ENCODE measurements around the gene MAP3K21.

The MAP3K21 gene

GRCh38 chr1:233424779-233425178, 97.3 kb downstream of the MAP3K21 start:
- Histone ChIP-seq H2AFZ (ENCODE audit: low read length) (no peak overlapping the region), H3K79me2 (ENCODE audit: low read length) (no peaks in the 10 kb centered on the region), H3K27me3 (replicated peaks; ENCODE audit: insufficient read depth, low read length) (no peaks in the 10 kb centered on the region), H3K4me2 (ENCODE audit: low read depth, low read length) (no peak overlapping the region), H3K9ac (ENCODE audit: low read length) (no peak overlapping the region), H3F3A (ENCODE audit: insufficient read depth, low read length) (no peaks in the 10 kb centered on the region), H3K4me3 (ENCODE audit: low read length) (no peak overlapping the region), H3K36me3 (replicated peaks; ENCODE audit: insufficient read depth, low read length) (no peaks in the 10 kb centered on the region), H4K20me1 (ENCODE audit: insufficient read depth, low read length) (no peaks in the 10 kb centered on the region), H3K27ac (ENCODE audit: low read length) (no peak overlapping the region), H3K4me1 (ENCODE audit: low read length) (no peaks in the 10 kb centered on the region), H3K9me3 (replicated peaks; ENCODE audit: insufficient read depth, low read length) (no peaks in the 10 kb centered on the region), H3K9me2 (replicated peaks; ENCODE audit: insufficient read depth, low read length) (no peaks in the 10 kb centered on the region)
- no peak for TF ChIP-seq EZH2phosphoT487 (IDR thresholded peaks at IDR 0.05; ENCODE audit: low read length)
- no peak for TF ChIP-seq EZH2 (optimal IDR thresholded peaks at IDR 0.05; ENCODE audit: low read depth, low read length)
- TF ChIP-seq CTCF (IDR thresholded peaks at IDR 0.05; ENCODE audit: low read length): peak; percentile 28
- DNase-seq: no peak

GRCh38 chr1:233427907-233428306, 100.4 kb downstream of the MAP3K21 start:
- Histone ChIP-seq H3K36me3 (replicated peaks; ENCODE audit: insufficient read depth, low read length) (no peaks in the 10 kb centered on the region), H3K4me3 (ENCODE audit: low read length) (0 out of 2 replicates have a peak overlapping the region, but pooled peaks have one; percentile 4), H3K9me3 (replicated peaks; ENCODE audit: insufficient read depth, low read length) (no peaks in the 10 kb centered on the region), H3K9me2 (replicated peaks; ENCODE audit: insufficient read depth, low read length) (no peaks in the 10 kb centered on the region), H3K27me3 (replicated peaks; ENCODE audit: insufficient read depth, low read length) (no peaks in the 10 kb centered on the region), H3K27ac (ENCODE audit: low read length) (no peak overlapping the region), H3K4me2 (ENCODE audit: low read depth, low read length) (peak overlapping the region; percentile 45), H3K9ac (ENCODE audit: low read length) (no peak overlapping the region), H3K4me1 (ENCODE audit: low read length) (no peaks in the 10 kb centered on the region), H3K79me2 (ENCODE audit: low read length) (no peaks in the 10 kb centered on the region), H4K20me1 (ENCODE audit: insufficient read depth, low read length) (no peaks in the 10 kb centered on the region), H3F3A (ENCODE audit: insufficient read depth, low read length) (no peaks in the 10 kb centered on the region), H2AFZ (ENCODE audit: low read length) (peak overlapping the region; percentile 67)
- TF ChIP-seq CTCF (IDR thresholded peaks at IDR 0.05; ENCODE audit: low read length): no peak
- no peak for TF ChIP-seq EZH2phosphoT487 (IDR thresholded peaks at IDR 0.05; ENCODE audit: low read length)
- no peak for TF ChIP-seq EZH2 (optimal IDR thresholded peaks at IDR 0.05; ENCODE audit: low read depth, low read length)
- DNase-seq: no peak

GRCh38 chr1:233431753-233432403, 104.4 kb downstream of the MAP3K21 start:
- Histone ChIP-seq H3K36me3 (replicated peaks; ENCODE audit: insufficient read depth, low read length) (no peaks in the 10 kb centered on the region), H3F3A (ENCODE audit: insufficient read depth, low read length) (no peaks in the 10 kb centered on the region), H3K9me2 (replicated peaks; ENCODE audit: insufficient read depth, low read length) (no peaks in the 10 kb centered on the region), H2AFZ (ENCODE audit: low read length) (no peak overlapping the region), H3K9me3 (replicated peaks; ENCODE audit: insufficient read depth, low read length) (no peaks in the 10 kb centered on the region), H3K4me3 (ENCODE audit: low read length) (no peak overlapping the region), H4K20me1 (ENCODE audit: insufficient read depth, low read length) (no peaks in the 10 kb centered on the region), H3K4me2 (ENCODE audit: low read depth, low read length) (no peak overlapping the region), H3K79me2 (ENCODE audit: low read length) (no peaks in the 10 kb centered on the region), H3K27me3 (replicated peaks; ENCODE audit: insufficient read depth, low read length) (no peaks in the 10 kb centered on the region), H3K27ac (ENCODE audit: low read length) (no peak overlapping the region), H3K4me1 (ENCODE audit: low read length) (no peaks in the 10 kb centered on the region), H3K9ac (ENCODE audit: low read length) (no peak overlapping the region)
- TF ChIP-seq EZH2phosphoT487 (IDR thresholded peaks at IDR 0.05; ENCODE audit: low read length): no peak
- TF ChIP-seq CTCF (IDR thresholded peaks at IDR 0.05; ENCODE audit: low read length): no peak
- no peak for TF ChIP-seq EZH2 (optimal IDR thresholded peaks at IDR 0.05; ENCODE audit: low read depth, low read length)
- DNase-seq: no peak
